Measurements from ENCODE around the gene FARP2.
A peak's percentile ranks its signal among the peaks of the same experiment; 100 is the strongest.

The FARP2 gene

DNA sequence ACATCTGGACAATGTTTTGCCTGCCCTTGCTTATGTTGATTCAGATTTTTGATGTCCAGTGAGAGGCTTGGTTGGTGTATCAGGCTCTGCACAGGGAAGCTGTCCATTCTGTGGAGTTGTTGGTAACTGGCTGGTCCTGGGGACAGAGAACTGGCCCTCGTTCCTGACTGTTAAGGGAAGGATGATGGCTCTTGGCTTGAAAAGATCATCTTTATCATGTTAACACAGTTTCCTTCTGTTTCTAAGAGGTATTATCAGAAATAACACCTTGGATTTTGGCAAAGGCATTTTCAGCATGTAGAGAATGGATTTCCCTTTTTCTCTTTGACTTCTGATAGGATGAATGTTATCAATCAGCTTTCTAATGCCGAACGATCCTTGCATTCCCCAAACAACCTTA, 133.0 kb downstream of the FARP2 start:
- DNase-seq = no peak

DNA sequence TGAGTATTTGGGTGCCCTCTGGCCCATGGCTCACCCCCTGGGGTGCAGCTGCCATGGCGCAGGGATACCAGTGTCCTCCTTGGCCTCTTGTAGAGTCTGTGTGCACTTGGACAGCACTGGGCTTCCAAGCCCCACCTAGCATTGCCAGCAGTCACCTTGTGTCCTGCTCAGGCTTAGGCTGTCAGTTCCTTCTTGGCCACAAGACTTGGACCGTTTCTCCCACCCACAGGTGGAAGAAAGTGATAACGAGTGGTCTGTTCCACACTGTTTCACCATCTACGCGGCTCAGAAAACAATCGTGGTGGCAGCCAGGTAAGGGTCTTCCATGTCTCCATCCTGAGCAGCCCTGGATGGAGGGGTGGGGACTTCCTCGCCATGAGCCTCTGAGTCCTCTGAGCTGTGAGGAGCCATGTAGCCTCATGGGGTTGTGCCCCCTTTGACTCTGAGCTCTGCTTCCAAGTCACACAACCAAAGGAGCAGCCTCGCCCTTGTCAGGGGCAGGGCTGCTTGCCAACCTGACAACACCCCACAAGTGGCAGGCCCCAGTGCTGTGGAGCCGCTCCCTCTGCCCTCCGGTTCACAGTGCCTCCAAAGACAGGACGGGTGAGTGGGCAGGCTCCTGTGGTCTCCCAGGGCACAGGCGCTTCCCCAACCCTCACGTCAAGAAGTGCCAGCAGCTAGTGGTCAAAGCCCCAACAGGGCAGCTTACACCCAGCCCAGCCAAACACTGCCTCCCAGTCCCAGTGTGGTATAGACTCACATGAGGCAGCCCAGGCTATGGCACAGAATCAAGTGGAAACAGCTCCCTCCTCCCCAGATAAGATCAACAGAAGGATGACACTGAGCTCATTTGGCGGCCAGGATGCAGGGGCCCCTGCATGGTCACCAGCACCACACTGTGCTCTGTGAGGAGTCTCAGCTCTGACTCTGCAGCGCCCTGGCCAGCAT, 133.9 kb downstream of the FARP2 start:
- DNase-seq = no peak

DNA sequence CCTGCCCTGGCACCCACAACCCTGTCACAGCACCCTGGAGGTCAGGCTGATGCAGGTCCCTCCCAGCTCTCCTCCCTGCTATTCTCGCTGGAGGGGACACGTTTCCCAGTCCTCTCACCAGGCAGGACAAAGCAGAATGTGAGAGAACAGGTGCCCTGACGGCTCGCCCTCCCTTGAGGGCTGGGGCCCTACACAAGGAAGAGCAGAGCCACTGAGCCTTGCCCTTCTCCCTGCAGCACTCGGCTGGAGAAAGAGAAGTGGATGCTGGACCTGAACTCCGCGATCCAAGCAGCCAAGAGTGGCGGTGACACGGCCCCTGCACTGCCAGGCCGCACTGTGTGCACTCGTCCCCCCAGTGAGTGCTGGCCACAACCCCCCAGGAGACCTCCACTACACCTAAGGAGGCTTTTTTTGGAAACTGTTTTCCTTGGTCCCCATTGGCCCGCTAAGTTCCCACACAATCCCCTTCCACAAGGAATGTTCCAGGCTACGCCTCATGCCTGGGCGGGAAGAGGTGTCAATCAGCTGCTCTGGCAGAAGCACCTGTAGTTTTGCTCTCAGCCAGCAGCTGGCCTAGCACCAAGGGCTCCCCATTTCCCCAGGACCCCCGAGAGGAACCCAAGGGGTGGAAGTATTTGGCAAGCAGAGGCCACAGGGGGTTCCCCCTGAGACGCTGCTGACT, 134.9 kb downstream of the FARP2 start:
- peak in 17 of 56 donors; percentile 10 to 65 (median 36) for DNase-seq

DNA sequence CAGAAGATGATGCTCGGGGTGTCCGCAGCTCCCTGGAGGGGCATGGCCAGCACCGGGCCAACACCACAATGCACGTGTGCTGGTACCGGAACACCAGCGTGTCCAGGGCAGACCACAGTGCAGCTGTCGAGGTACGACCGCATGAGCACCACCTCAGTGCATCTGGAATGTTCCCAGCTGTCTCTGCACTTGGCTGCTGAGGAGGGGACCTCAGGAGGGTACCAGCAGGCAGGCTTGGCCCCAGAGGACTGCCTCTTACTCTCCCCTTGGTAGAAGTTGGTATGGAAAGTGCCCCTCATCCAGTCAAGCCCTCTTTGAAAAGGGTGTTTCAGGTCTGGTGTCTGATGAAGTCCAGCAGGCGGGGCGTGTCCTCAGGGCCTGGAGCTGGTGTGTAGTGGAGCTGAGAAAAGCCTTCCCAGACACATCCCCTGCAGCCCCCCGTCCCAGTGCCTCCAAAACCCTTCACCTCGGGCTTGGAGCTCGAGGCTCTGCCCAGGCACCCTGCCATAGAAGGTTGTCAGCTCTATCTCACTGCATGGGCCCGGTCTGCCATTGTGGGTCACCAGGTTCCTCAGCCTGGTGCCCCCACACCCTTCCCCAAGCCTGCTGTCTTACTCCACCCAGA, 135.6 kb downstream of the FARP2 start:
- no peak for DNase-seq

DNA sequence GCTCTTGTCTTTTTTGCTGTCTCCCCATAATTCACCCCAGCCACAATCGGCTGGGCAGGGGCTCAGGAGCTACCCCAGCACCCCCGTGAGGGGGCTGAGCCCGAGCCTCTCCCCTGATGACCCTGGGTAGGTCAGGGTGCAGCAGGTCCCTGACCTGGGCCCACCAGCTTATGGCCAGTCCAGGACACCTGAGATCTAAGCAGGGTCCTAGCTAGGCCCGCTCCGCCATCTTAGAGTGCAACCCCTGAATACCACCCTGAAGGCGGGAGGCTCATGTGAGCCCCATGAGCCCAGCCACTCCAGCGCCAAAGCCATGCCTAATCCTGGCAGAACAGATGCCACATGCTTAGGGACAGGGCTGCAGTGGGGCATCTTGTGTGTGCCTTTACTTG, 136.1 kb downstream of the FARP2 start:
- DNase-seq = no peak

DNA sequence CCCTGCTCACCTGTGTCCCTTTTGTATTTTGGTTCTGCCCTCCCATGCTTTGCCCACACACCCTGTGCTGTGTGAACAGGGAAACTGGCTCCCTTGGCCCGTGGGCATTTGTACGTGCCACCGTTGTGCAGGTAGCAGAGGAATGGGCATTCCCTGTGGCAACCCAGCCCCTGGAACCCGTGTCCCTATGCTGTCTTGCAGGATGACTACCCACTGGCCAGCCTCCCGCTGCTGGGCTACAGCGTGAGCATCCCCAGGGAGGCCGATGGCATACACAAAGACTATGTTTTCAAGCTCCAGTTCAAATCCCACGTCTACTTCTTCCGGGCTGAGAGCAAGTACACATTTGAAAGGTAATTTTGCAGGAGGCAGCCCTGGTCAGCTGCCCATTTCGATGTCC, 137.0 kb downstream of the FARP2 start:
- DNase-seq = no peak

DNA sequence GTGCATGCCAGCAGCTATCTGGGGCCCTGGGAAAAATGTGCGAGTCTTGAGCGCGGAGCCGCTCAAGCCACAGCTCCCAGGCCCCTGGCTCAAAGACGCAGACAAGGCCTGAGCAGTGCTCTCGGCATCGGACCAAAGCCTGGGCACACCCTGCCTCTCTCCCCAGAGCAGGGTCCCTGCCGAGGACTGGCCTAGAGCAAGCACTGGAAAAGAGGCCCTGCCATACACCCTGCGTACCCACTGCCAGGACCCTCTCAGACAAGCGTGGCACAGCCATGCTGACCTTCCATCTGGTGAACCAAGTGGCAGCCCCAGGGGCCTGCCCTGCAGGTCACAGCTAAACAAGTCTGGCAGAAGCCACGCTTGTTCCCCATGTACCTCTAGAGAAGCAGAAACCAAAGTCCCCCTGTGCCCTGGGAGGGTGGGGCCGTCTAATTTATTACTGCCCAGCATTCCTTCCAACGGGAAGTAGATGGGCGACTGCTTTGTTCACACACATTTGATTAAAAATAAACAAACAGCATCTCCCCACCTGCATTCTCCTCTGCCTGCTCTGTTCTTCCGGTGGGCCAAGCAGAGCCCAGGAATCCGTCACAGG, 138.3 kb downstream of the FARP2 start:
- no peak for DNase-seq

DNA sequence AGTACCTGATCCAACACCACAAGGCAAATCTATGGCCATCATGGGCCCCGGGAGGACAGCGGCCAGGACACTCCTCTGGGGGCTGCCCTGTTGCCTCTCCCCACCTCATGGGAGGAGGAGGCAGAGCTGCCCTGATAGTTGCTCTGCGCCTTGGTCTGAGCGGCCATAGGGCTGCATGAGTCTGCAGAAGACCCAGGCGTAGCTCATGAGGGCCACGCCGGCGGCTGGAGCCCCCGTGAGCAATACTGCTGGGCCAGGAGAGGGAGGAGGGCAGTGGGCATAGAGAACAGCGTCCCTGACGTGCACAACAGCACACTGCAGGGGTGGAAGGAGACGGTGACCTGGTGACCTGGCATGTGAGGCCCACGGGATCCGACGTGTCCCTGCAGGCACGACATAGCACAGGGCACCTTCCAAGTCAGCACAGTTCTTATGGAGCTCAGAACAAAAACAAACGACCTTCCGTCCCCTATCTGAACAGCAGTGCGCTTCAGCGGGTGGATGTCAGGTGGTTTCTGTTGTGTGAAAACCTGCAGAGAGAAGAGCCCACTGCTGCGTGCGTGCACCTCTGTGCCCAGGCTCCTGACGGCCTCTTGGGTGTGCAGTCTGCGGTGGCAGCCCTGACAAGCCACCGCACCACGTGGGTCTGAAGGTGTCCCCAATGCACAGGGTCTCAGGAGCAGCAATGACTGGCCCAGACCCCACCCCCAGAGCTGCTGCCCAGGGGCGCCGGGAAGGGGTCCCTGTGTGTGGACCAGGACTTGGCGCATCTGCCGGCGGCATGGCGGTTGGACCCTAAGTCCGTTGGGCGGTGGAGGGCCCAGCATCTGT, 139.3 kb downstream of the FARP2 start:
- DNase-seq = no peak

DNA sequence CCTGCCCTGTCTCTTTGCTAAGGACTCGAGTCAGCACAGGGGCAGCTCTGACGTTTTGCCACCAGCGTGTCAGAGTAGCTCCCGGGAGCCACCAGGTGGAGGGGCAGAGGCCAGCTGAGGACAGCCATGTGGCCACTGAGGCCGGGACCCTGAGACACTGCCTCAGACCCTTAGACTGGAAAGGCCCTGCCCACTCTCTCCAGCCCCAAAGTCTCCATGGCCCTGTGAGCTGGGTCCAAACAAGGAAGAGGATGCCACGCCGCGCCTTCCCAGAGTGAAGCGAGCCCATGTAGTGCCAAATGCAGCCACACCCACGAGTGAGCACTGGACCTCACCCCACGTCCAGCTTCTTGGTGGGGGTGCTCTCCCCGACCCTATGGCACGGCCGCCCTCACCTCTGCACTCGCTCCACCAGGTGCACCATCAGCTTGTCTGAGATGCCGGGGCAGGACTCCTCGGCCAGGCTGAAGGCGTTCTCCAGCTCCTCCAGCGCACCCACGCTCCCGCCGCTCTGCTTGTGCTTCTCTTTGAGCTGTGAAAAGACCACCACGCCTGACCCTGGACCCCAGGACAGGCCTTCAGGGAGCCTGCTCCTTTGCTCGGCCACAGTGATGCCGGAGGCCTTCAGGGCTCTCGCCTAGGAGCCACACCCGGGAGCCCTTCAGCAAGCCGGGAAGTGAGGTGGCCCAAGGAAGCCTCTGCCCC, 140.1 kb downstream of the FARP2 start:
- no peak for DNase-seq

DNA sequence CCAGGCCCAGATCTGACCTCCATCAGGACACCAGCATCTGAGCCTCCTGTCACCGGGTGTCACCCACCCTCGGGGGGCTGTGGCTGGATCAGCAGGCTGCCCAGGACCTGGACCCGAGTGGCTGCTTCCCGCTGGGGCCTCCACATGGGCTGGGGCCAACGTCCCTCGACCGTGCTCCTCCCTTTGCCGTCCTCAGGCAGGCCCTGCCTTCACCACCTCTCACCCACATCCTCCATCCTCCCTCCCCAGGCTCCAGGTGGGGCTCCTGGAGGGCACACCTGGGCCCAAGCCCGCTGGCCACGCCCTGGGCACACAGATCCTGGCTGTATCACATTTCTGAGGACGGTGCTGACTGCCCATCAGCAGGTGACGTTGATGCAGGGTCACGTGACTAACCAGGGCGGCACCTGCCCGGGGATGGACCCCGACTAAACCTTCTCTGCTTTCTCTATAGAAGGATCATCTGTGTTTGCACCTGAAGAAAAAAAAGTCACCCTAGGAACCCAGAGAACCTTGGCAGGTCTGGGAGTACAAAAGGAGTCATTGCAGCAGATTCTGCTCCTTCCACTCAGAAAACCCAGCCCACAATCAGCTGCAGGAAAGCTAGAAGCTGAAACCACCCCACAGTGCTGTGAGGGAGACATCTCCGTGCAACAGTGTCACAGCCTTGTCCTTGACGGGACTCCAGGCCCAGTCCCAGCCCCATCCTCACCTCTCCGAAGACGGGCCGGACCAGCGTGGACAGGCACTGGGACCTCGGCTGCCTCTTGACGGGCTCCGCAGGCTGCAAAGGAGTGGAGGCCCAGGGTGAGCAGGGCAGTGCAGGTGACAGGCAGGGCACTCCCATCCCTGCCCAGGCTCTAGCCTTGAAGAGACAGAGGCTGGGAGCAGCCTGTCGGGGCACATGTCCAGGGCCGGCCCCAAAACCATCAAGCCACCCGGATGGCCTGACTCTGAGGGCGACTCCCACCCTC, 141.1 kb downstream of the FARP2 start:
- peak in 1 of 56 donors; percentile 22 for DNase-seq

DNA sequence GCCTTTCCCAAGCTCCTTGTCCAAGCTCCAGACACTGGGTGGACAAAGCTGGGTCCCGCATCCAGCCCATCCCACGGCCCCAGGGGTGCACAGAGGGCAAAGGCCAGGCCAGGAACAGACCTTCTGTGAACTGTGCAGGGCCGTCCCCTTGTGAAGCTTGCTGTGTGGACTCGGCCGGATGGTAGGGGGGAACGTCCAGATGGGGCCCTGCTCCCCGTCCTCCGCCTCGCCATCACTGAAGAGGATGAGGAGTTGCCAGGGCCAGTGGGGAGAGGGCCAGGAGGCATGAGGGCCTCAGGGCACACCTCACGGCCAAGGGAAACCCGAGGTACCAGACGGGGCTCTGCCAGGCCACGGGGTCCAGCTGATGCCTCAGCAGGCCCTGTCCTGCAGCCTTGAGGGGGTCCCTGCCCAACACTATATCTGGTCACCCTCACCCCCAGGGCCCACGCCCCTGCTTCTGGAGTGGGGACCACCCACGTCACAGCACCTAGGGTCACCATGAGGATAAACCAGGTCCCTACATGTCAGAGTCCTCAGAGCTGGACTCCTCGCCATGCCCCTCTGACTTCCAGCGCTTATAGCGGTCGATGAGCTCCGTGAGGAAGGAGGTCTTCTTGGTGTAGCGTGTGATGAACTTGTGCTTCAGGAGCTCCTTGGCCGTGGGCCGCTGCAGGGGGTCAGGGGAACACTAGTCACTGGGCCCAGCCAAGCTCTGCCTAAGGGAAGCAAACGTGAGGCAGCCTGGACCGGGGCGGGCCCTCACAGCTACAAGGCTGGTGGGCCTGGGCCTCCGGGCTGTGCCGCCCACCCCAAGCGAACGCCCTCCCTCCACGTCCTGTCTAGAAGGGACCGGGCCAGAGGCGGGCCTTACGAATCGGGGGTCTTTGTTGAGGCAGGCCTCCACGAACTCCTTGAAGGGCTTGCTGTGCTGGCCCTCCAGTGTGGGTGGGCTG, 142.3 kb downstream of the FARP2 start:
- DNase-seq = no peak

DNA sequence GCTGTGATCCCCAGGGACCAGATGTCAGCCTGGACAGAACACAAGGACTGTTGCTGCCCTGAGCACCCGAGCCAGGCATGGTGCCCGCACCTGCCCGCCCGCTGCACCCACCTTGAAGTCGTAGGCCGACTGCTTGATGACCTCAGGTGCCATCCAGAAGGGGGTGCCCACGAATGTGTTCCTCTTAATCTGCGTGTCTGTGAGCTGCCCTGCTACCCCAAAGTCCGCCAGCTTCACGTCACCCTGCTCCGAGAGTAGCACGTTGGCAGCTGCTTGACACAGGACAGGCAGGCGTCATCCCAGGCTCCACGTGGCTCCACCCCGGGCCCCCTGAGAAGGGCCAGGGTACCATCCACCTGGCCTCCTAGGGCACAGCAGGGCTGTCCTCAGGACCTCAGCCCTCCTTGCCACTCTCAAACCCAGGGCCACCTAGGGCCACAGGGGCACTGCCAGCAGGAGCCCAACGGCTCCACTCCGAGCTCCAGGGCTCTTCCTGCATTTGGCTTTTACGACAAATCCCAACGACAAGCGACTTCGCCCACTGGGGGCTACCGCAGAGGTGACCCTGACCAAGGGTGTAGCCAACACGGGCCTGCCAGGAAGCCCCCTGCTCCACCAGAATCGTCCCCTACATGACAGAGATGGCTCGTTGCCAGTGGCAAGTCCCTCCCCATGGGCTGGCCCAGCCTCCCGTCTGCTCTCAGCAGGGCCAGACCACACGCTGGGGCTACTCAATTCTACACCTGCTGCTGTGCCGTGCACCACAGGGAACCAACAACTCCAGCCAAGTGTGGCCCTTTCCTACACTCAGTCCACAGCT, 143.3 kb downstream of the FARP2 start:
- DNase-seq = no peak

DNA sequence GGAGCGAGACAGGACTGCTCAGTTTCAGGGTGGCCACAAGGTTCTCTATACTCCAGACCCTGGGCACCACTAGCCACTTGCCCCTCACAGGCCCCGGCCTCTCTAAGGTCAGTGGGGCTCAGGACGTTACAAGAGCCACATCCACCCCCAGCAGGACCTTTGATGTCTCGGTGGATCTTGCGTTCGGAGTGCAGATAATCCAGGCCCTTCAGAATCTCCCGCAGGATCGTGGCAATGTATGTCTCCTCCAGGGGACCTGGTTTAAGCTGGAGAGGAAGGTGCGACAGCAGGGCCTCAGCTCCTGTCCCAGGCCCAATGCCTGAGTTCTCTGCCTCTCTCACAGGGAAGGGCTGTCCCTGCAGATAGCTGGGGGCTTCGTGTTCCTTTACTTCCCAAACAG, 143.9 kb downstream of the FARP2 start:
- DNase-seq = no peak

DNA sequence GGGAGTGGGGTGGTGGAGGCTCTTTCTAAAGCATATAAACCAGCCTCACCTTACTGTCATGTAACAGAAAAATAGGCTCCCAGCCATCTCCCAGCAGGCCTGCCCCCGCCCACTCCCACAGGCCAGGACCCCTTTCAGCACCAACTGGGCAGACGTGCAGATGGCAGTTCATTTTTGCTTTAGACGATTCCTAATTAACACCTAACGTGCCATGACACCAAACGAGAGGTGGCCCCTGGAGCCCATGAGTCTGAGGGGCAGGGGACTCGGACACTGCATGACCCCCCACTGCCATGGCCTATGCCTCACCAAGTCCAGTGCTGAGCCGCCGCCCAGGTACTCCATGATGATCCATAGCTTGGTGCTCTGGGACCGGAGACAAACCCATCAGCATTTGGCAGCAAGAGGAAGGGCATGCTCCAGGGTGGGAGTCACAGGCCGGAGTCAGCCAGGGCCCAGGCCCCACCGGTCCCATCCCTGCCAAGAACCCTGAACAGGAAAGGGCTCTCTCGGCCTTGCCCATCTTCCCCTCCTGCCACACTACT, 144.4 kb downstream of the FARP2 start:
- no peak for DNase-seq

DNA sequence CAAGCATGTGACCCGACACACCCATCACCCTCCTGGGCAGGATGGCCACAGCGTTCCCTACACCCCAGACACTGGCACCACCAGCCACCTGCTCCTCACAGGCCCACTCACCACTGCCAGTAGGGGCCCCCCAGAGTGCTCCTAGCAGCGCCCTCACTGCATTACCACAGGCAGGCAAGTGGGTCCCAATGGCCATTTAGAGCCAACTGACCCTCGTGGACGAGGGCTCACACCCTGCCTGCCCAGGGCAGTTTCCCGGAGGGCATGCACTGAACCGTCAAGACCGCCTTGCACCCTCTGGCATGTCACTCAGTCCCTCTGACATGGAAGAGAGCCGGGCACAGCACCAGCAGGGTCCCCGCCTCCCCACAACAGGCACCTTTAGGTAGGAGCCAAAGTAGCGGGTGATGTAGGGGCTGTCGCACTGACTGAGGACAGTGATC, 145.0 kb downstream of the FARP2 start:
- no peak for DNase-seq

DNA sequence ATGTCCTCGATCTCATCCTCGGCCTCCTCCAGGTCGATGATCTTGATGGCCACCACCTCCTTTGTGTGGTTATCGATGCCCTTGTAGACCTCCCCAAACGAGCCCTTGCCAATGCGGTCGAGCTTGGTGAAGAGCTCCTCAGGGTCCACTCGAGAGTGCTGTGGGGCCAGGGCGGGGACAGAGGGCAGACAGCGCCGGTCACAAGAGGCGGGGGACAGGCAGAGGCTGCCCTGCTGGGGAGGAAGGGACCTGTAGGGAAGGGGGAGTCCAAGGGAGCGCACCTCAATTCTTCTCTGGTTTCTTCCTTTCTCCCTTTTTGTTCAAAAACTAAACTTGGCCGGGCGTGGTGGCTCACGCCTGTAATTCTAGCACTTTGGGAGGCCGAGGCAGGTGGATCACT, 145.5 kb downstream of the FARP2 start:
- no peak for DNase-seq

DNA sequence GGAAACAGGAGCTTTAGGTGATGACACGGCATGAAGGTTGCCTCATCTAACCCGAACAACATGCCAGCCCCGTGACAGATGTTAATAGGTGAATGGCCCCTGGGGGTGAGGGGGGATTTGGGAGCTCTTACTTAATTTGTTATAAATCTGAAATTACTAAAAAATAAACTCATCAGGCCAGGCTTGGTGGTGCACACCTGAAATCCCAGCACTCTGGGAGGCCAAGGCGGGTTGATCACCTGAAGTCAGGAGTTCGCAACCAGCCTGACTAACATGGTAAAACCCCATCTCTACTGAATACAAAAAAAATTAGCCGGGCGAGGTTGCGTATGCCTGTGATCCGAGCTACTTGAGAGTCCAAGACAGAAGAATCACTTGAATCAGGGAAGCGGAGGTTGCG, 146.2 kb downstream of the FARP2 start:
- no peak for DNase-seq
